LNCAP (cell line): ENCODE results near the gene ERN1.

ENCODE experiments used
- TF ChIP-seq, protein P1 (sequence below): fragments of 450-650 bp; IDR thresholded peaks from 2 replicates; pipeline ENCODE4 v1.5.1; 2017; ENCODE audit warnings: mild to moderate bottlenecking

The ERN1 gene

DNA sequence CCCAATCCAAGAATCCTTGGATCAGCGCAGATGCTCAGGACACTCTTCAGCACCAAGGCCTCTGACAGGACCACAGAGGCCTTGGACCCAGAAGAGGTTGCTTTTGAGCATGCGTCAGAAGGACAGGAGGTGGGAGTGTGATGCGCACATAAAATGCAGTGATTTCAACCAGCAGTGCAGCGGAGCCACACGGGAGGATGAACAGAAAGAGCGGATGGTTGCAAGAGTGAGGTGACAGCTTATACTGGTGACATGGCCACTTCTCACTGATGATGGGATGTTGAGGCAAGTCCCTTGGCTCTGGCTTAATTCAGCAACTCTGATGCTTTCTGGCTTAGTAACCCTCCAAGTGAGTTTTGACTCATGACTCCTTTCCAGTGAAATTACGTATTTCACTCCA, 25.2 kb upstream of the ERN1 start:
- TF ChIP-seq, protein P1, sequence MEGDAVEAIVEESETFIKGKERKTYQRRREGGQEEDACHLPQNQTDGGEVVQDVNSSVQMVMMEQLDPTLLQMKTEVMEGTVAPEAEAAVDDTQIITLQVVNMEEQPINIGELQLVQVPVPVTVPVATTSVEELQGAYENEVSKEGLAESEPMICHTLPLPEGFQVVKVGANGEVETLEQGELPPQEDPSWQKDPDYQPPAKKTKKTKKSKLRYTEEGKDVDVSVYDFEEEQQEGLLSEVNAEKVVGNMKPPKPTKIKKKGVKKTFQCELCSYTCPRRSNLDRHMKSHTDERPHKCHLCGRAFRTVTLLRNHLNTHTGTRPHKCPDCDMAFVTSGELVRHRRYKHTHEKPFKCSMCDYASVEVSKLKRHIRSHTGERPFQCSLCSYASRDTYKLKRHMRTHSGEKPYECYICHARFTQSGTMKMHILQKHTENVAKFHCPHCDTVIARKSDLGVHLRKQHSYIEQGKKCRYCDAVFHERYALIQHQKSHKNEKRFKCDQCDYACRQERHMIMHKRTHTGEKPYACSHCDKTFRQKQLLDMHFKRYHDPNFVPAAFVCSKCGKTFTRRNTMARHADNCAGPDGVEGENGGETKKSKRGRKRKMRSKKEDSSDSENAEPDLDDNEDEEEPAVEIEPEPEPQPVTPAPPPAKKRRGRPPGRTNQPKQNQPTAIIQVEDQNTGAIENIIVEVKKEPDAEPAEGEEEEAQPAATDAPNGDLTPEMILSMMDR, result no peak

DNA sequence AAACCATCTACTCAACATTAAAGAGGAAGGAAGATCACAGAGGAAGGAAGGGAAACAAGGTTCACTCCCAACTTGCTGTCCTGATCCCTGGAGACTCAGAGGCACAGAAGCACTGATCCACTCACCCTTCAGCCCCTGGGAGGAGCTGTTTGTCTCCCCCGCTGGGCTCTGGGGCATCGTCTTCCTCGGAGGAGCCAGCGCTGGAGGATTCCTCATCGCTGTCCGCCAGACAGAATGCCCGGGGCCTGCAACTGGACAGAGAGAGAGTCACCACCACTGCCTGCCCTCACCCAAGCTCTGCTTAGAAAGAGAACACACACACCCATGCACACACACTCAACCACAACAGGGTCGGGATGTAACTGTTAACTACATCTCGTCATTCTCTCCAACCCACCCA, 24.8 kb upstream of the ERN1 start:
- TF ChIP-seq, protein P1, result no peak

DNA sequence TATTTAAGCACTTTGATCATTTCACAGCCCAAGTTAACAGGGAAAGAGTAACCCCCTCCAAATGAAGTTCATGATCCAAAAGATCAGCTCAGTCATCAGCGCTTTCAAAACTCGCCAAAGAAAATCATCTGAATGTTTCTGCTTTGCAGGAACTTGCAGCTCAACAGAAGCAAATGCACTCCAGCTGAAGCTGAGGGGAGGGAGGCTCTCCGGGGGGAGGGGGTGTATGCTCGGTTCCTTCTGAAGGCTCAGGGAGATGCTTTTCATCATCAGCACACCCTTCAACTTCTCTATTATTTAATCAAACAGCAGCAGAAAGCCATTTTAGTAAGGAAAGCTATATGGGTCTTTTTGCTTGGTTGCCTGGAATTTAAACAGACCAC, 24.4 kb upstream of the ERN1 start:
- TF ChIP-seq, protein P1, result no peak

DNA sequence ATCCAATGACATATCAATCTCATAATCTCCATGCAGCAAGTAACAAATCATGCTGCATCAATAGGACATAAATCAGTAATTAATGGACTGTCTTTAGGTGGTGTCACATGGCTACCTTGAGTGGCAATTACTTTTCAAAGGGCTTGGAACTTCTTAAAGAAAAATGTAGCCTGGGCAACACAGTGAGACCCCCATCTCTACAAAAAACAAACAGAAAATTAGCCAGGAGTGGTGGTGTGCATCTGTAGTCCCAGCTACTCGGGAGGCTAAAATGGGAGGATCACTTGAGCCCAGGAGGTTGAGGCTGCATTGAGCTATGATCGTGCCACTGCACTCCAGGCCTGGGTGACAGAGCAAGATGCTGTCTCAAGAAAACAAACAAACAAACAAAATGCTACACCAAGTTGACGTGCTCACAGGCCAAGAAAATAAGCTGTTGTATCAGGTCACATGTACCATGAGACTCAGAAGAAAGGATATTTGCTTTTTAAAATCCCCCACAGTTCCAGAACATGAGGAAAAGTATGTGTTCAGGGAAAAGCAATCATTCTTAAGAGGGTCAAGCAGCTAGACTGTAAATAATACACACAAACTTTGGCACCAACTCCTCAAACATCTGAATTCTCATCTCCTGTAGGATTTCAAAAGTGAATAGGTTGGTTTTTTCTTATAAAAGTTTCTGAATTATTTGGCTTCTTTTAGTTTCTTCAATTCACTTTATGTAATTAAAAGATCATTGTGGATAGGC, 23.8 kb upstream of the ERN1 start:
- TF ChIP-seq, protein P1, result no peak

DNA sequence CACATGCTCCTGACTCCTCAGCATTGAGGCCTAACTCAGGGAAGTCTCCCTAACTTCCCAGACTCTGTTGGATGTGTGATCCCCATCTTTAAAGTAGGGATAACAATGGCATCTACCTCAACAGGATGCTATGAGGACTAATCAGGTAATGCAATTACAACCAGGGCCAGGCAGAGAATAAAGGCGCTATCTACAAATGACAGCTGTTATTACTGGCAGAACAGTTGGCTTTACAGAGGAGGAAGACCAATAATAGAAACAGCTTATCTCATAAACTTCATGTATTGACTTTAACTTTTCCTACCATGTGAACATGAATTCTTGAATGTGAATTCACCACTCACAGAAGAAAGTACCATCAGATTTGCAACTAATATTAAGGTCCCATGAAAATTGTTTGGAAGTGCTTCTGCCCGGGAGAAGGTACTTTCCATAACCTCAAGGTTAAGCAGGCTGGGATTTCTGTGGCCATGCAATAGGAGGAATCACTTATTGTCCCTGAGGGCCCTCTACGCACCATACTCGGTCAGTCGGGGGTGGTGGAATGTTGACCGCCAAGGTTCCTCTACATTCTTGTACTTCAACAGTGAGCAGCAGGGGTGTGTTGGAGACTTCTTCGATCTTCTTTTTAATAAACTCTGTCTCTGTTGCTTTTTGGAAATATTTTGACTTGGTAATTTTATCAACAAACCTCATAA, 22.6 kb upstream of the ERN1 start:
- TF ChIP-seq, protein P1, result no peak

DNA sequence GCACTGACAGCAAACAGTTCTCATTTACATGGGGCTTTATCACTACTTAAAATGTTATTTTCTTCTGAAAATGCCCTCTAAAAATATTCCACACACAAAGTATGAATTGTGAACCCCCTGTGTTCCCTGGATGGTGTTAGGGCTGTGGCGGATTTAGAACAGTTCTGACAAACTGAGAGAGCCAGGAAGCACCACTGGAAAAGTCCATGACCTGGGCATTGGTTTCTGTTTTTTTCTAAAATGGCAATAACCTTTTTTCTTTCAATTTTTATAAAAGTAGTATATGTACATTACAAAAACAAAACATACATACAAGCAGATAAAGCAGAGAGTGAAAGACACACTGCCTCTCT, 21.0 kb upstream of the ERN1 start:
- TF ChIP-seq, protein P1, result no peak

DNA sequence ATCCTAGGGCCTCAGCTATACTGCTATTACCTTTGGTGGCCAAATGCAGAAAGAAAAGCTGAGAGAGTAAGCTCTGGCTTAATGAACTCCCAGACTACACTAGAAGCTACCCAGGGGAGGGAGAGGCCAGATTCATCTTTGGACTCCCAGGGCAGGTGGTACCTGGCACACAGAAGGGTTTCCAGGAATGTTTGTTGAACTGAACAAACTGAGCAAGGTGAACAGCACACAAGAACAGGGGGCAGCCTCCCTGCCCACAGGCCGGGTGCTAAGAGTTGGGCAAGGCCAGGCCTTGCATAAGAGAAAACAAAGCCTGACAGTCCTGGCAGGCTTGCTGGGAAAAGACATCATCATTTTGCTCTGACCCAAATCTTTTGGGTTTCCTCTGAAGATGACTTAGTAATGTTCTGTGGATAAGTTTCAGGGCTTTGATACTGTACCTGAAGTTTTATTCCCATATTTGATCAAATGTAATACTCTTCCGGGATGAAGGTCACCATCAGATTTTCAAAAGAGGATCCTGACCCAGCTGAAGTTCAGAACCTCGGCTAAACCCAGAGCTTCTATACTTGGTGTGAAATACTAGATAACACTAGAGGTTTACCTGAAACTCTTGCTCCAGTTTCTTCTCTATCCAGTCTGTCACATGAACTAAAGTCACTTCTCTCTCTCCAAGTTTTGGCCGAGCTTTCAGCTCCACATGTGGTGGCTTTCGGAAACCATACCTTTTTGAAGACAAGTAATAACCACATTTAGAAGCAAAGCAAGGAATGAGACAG, 20.5 kb upstream of the ERN1 start:
- TF ChIP-seq, protein P1, result no peak
